ENCODE data around the gene FKBP1C.
"Not testable (repeated sequence)": the region's sequence is repeated elsewhere in the genome, so short reads cannot be mapped to it uniquely, and the experiment has no call there.

- TF ChIP-seq CTCF, POLR2A (IDR thresholded peaks at IDR 0.05): not testable (repeated sequence)
Observed at GRCh38 chr6:63225987-63226386, 14.7 kb downstream of the FKBP1C start.

Measured in lower leg skin (tissue), 3 donors.